HG03103 (cell line): Measurements from ENCODE around the gene B3GLCT.
"Not testable (repeated sequence)": the region's sequence is repeated elsewhere in the genome, so short reads cannot be mapped to it uniquely, and the experiment has no call there.

Experiments
- ATAC-seq: cut with Tn5 transposase; IDR thresholded peaks from one replicate; pipeline ENCODE4 v1.9.1; 2021; ENCODE audit warnings: low read depth; ENCODE audit not compliant: unreplicated experiment

Gene B3GLCT

GRCh38 chr13:31182987-31183386 is 16.8 kb upstream of the B3GLCT start:
- ATAC-seq: no peak

GRCh38 chr13:31184451-31184850 is 15.3 kb upstream of the B3GLCT start:
- no peak for ATAC-seq

GRCh38 chr13:31184981-31185645 is 14.7 kb upstream of the B3GLCT start:
- no peak for ATAC-seq

GRCh38 chr13:31191748-31192147 is 8.0 kb upstream of the B3GLCT start:
- no peak for ATAC-seq

- ATAC-seq: no peak
Observed at GRCh38 chr13:31192306-31192705, 7.5 kb upstream of the B3GLCT start.

- ATAC-seq: no peak
Observed at GRCh38 chr13:31195616-31196015, 4.2 kb upstream of the B3GLCT start.

GRCh38 chr13:31196992-31197391 is 2.8 kb upstream of the B3GLCT start:
- ATAC-seq: no peak

- ATAC-seq: no peak
Observed at GRCh38 chr13:31198519-31198918, 1.3 kb upstream of the B3GLCT start.

GRCh38 chr13:31199527-31199848 is 287 bp upstream of the B3GLCT start:
- ATAC-seq: peak; percentile 15

GRCh38 chr13:31200637-31200971 is 829 bp downstream of the B3GLCT start:
- peak; percentile 18 for ATAC-seq

- ATAC-seq: no peak
Observed at GRCh38 chr13:31201341-31202031, 1.7 kb downstream of the B3GLCT start.

- ATAC-seq: no peak
Observed at GRCh38 chr13:31204592-31204991, 4.8 kb downstream of the B3GLCT start.

GRCh38 chr13:31207661-31208552 is 8.1 kb downstream of the B3GLCT start:
- no peak for ATAC-seq

GRCh38 chr13:31208559-31209122 is 8.9 kb downstream of the B3GLCT start:
- ATAC-seq: no peak

- no peak for ATAC-seq
Observed at GRCh38 chr13:31209172-31209840, 9.5 kb downstream of the B3GLCT start.

- ATAC-seq: no peak
Observed at GRCh38 chr13:31209841-31210210, 10.1 kb downstream of the B3GLCT start.

GRCh38 chr13:31213651-31214289 is 14.0 kb downstream of the B3GLCT start:
- ATAC-seq: no peak

GRCh38 chr13:31214435-31214834 is 14.7 kb downstream of the B3GLCT start:
- no peak for ATAC-seq

- ATAC-seq: not testable (repeated sequence)
Observed at GRCh38 chr13:31216916-31217315, 17.1 kb downstream of the B3GLCT start.

- no peak for ATAC-seq
Observed at GRCh38 chr13:31219909-31220598, 20.3 kb downstream of the B3GLCT start.
